T-helper 1 cell treated with Interleukin-12 subunit alpha and Interleukin-12 subunit beta and Interleukin-4 antibody, amounts not matched to agents 30 ng/mL and 1 ng/mL, for 36 hours (primary cell): ENCODE data around the gene AASDHPPT. TPM values are rescaled to one million over a fixed set of nuclear protein-coding genes. Genes with fewer than 3 reads are reported as not detected.
"Not testable (repeated sequence)": the region's sequence is repeated elsewhere in the genome, so short reads cannot be mapped to it uniquely, and the experiment has no call there.

Experiments
- intact Hi-C: fragments of 100-400 bp; cut with micrococcal nuclease; formaldehyde crosslinking; loops from one replicate; pipeline ENCODE4 v1.15.1; 2024
- total RNA-seq: library from RNA; stranded (reverse); gene quantifications from 2 replicates; pipeline ENCODE4 v1.2.3, GENCODE V29; 2022

AASDHPPT gene, protein sequence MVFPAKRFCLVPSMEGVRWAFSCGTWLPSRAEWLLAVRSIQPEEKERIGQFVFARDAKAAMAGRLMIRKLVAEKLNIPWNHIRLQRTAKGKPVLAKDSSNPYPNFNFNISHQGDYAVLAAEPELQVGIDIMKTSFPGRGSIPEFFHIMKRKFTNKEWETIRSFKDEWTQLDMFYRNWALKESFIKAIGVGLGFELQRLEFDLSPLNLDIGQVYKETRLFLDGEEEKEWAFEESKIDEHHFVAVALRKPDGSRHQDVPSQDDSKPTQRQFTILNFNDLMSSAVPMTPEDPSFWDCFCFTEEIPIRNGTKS
- total RNA-seq: 29.8 and 33.1 TPM in 2 replicates

GRCh38 chr11:106077609-106078455 is at the start of gene AASDHPPT:
Gene AASDHPPT, plus strand, starts transcription at chr11:106077662. Its CDS starts 49 bp downstream, at chr11:106077711.
- intact Hi-C loops: loop anchor here (1.0 to 10.0 kb wide), 10 partner anchors 13 to 1777 kb away; partner anchors contain the start of genes ALKBH8, CWF19L2, MSANTD4 and SLC35F2

GRCh38 chr11:106030609-106031008 is 46.9 kb upstream of the AASDHPPT start:
- intact Hi-C loops: loop anchor here (1.0 kb wide), 1 partner anchor 17 kb away; no protein-coding TSS in a partner anchor

GRCh38 chr11:106031202-106031810 is 46.2 kb upstream of the AASDHPPT start:
- intact Hi-C loops: loop anchor here (1.0 kb wide), 1 partner anchor 18 kb away; no protein-coding TSS in a partner anchor

GRCh38 chr11:106031936-106032335 is 45.5 kb upstream of the AASDHPPT start:
- intact Hi-C loops: loop anchor here (1.0 kb wide), 1 partner anchor 19 kb away; no protein-coding TSS in a partner anchor

DNA sequence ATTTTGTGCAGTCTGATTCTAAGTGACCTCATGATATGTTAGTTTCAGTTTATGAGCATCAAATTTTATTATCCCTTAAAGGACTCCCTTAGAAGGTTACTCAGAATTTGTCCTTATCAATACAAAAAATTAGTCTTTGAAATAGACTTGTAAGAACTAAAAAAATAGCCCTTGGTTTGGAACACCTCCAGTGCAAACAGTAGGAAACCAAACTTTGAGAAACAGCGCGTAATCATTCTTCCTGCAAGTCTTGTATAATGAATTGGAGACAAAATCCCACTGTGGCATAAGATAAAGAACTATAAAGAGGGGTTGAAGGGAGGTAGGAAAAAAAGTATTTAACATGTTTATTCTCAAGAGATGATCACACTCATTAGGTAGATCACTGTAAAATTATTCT is 44.6 kb upstream of the AASDHPPT start:
- intact Hi-C loops: no loop called here

DNA sequence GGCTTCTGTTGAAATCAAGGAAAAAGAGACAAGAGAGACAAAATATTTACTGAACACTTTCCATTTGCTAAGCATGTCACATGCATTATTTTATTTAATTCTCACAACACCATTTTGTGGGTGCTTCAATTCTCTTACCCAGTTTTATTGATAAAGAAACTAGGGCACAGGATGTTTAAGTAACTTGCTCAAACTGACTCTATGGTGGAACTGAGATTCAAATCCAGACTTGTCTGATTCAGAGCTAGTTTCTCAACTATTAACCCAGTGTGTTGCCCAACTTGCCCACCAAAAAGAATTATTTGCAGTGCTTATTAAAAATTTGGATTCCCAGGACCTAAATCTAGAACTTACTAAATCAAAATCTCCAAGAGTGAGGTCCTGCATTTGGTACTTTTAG is 33.9 kb upstream of the AASDHPPT start:
- intact Hi-C loops: no loop called here

DNA sequence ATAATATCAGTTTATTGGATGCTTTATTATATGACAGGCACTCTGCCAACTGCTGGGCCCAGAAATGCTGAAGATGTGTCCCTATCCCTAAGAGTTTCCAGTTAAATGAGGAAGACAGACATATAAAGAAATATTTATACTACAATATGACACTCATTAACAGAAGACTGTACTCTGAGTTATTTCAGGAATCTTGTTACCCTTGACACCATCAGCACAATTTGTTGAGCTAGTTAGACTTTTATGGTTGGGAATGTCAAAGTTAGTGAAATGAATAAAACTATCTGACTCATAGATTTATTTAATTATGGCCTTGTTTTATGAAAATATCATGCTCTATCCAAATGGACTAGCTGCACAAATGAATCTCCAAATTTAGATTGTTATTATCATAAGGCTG is 29.8 kb upstream of the AASDHPPT start:
- intact Hi-C loops: no loop called here

- intact Hi-C loops: no loop called here
Measured at GRCh38 chr11:106049727-106050476, 27.6 kb upstream of the AASDHPPT start.

DNA sequence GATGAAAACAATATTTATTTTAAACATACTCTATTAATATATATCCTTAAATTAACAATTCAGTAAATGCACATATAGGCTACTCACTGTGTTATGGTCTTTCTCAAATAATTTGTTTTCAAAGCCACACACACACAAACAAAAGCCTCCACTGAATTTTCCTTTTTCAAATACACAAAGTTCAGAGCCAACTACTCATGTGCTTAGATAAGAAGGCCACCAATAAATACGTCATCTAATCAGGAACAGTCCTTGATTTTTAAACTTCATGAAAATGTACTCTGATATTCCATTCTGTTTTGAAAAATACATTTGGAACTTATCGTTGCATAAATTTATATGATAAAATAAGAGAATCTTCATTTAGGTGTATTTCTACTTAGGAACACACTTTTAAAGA is 26.4 kb upstream of the AASDHPPT start:
- intact Hi-C loops: no loop called here

DNA sequence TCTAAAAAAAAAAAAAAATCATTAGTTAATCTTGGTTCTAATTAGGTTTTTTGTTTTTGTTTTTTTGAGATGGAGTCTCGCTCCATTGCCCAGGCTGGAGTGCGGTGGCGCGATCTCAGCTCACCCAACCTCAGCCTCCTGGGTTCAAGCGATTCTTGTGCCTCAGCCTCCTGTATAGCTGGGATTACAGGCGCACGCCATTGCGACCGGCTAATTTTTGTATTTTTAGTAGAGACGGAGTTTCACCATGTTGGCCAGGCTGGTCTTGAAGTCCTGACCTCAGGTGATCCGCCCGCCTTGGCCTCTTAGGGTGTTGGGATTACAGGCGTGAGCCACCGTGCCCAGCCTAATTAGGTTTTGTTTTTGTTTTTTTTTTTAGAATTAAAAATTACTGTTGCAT is 19.1 kb upstream of the AASDHPPT start:
- intact Hi-C loops: not testable (repeated sequence)

DNA sequence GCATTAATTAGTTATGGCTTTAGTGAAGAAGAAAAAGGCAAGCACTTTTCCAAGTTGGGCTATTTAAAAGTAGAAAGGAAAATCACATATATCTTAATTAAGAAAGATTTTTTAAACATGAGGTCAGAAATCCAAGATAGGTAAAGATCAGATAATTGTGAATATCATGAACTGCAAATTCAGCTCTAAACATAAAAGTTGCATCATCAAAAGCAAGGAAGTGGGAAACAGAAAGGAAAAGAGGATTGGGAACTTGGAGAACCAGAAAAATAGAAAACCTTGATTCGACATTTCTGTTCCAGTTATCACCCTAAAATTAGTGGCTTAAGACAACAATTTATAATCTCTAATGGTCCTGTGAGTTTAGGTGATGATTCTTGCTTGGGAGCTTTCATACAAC is 17.8 kb upstream of the AASDHPPT start:
- intact Hi-C loops: no loop called here

DNA sequence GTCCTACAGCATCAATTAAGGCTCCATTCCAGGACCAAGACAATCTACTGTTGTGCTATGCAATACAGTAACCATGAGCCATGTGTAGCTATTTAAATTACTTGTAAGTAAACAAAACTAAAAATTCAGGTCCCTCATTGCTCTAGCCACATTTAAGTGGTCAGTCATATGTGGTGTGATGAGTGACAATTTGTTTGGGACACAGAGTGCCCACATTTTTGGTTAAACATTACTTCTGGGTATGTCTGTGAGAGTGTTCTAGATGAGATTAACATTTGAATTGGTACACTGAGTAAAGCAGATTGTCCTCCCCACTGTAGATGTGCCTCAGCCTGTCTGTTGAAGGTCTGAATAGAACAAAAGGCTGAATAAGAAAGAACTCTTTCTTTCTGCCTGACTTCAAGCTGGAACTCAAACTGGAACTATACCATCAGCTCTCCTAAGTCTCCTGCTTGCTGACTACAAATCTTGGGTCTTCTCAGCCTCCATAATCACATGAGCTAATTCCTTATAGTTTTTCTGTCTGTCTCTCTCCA is 16.1 kb upstream of the AASDHPPT start:
- intact Hi-C loops: no loop called here

DNA sequence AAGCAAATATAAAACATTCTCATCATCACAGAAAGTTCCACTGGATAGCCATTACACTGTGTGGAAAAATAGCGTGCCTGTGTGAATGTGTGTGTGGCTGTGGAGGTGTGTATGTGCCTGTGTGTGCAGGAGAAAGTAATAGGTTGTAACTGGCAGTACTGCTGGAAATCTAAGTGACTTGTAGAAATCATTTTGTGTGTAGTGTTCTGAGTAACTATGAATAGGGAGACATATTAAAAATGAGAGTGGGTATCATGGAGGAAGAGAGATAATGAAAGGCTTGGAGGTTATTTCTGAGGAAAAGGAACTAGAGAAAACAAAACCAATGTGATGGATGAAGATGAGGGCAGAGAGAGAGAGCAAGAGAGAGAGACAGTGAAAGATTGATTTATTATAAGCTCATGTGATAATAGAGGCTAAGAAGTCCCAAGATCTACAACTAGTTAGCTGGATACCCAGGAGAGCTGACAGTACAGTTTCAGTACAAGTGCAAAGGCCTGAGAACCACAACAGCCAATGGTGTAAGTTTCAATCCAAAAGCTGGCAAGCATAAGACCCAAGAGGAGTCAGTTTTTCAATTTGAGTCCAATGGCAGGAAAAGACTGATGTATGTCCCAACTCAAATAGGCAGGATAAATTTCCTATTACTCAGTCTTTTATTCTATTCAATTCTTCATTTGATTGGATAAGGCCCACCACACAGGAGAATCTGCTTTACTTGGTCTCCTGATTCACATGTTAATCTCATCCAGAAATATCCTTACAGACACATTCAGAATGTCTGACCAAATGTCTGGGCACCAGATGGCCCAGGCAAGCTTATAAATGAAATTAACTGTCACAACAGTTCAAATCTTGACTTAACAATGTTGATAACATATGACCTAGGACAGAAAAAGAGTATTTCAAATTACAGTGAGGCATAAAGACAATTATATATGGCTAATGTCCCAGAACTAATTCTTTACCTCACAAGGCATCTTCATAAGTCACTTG is 15.2 kb upstream of the AASDHPPT start:
- intact Hi-C loops: no loop called here

- intact Hi-C loops: loop anchor here (1.0 kb wide), 1 partner anchor 14 kb away; the partner anchor contains the start of genes AASDHPPT and KBTBD3
Measured at GRCh38 chr11:106063009-106063408, 14.5 kb upstream of the AASDHPPT start.

- intact Hi-C loops: loop anchor here (10.0 kb wide), 1 partner anchor 1784 kb away; the partner anchor contains the start of gene SLC35F2
Measured at GRCh38 chr11:106070606-106071005, 6.9 kb upstream of the AASDHPPT start.

- intact Hi-C loops: loop anchor here (10.0 kb wide), 1 partner anchor 1782 kb away; the partner anchor contains the start of gene SLC35F2
Measured at GRCh38 chr11:106072804-106073203, 4.7 kb upstream of the AASDHPPT start.

DNA sequence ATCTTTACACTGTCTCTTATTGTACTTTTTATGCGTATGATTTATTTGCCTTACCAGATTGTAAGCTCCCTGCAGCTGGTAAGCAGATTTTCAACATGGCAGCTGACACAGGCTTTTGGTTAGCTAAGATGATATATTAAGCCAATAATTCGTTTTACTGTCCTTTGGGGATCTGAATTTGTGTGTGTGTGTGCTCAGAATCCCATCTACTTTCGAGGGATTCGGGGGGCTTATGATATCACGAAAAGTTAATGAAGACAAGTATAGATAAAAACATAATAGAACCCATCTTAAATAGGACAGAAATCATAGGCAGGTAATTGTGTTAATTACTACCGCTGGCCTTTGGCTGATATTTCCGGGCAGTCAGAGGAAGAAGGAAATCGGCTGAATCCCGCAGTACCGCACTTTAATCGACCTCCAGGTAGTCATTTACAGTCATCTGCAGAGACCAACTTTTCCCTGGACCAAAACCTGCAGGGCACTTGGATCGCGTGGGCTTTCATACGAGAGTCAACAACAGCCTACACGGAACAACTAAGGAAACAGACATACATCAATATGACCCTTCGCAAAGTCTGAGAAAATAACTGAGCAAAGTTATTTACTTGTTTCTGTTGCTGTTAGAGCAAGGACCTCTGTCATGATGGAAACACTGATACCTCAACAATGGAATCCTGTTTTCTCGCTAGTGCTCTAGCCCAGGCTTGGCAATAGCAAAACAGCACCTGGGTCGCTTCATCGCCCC is 1.1 kb upstream of the AASDHPPT start:
- intact Hi-C loops: loop anchor here (2.0 to 10.0 kb wide), 5 partner anchors 1044 to 1778 kb away; partner anchors contain the start of gene SLC35F2

DNA sequence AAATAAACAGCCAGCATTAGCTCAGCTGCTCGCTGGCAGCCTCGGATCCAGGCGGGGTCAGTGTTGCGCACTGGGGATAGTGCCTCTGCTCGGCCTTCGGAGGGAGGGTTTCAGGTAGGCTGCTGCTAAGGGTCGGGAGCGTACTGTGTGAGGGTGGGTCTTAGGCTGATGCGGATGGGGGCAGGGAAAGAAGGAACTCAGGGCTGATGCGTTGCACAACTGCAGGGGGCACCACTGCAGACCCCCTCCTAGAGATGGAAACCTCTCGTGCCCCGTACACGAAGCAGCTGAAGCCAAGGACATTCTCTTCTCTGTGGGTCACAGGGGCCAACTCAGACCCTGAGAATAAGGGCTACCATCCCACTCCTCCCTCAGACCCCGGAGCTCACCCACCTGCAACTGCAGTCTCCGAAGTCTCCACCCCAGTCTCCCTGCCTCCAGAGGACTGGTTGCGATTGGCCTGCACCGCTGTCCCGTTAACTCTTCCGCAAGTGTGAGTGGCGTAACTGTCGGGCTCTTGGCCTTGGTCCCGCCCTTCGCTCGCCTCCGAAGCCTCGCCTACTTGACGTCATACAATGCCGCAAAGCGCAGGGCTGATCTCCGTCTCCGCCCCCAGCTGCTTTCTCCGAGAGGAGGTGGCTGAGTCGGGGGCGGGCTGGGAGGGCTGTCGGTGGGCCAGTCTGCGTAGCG is 398 bp upstream of the AASDHPPT start, which contains the start of gene KBTBD3:
Gene KBTBD3, minus strand, starts transcription at position 429 of the 690 bp plus-strand sequence. CDS start 18,250 bp downstream, outside the sequence.
- intact Hi-C loops: loop anchor here (1.0 to 10.0 kb wide), 10 partner anchors 14 to 1778 kb away; partner anchors contain the start of genes ALKBH8, CWF19L2, MSANTD4 and SLC35F2
